Rectal smooth muscle tissue (tissue), 1 donor: ENCODE measurements around the gene KCTD6.

Source experiments
- H3K27ac ChIP-seq: one replicate; pipeline ENCODE4 v1.7.0; 2013; ENCODE audit warnings: low read depth, low read length, inconsistent platforms
- H3K27me3 ChIP-seq: one replicate; pipeline ENCODE4 v1.7.0; 2013; ENCODE audit warnings: low read length; ENCODE audit not compliant: control insufficient read depth, insufficient read depth
- H3K36me3 ChIP-seq: one replicate; pipeline ENCODE4 v1.7.0; 2013; ENCODE audit warnings: low read length; ENCODE audit not compliant: control insufficient read depth, insufficient read depth
- H3K4me1 ChIP-seq: one replicate; pipeline ENCODE4 v1.7.0; 2013; ENCODE audit warnings: low read length; ENCODE audit not compliant: control insufficient read depth, insufficient read depth
- H3K4me3 ChIP-seq: one replicate; pipeline ENCODE4 v1.7.0; 2013; ENCODE audit warnings: low read length
- H3K9ac ChIP-seq: one replicate; pipeline ENCODE4 v1.7.0; 2013; ENCODE audit warnings: low read length

Gene KCTD6

GRCh38 chr3:58473275-58473674 lies 18.6 kb upstream of the KCTD6 start:
- H3K27ac ChIP-seq = no peak overlapping the region
- H3K4me3 ChIP-seq = no peak overlapping the region
- no peak overlapping the region for H3K9ac ChIP-seq
- H3K4me1 ChIP-seq = no peaks in the 10 kb centered on the region
- no peaks in the 10 kb centered on the region for H3K36me3 ChIP-seq
- H3K27me3 ChIP-seq = no peaks in the 10 kb centered on the region

- H3K4me1 ChIP-seq = no peaks in the 10 kb centered on the region
Measured at GRCh38 chr3:58474348-58474911, 17.5 kb upstream of the KCTD6 start.

GRCh38 chr3:58474967-58475578 lies 16.8 kb upstream of the KCTD6 start:
- H3K36me3 ChIP-seq = no peaks in the 10 kb centered on the region
- H3K27me3 ChIP-seq = no peaks in the 10 kb centered on the region
- no peak overlapping the region for H3K9ac ChIP-seq
- no peak overlapping the region for H3K4me3 ChIP-seq
- no peak overlapping the region for H3K27ac ChIP-seq
- H3K4me1 ChIP-seq = no peaks in the 10 kb centered on the region

More at GRCh38 chr3:58474348-58474911, 17.5 kb upstream of the KCTD6 start:
- Histone ChIP-seq H3K4me3 (no peak overlapping the region), H3K27me3 (no peaks in the 10 kb centered on the region), H3K9ac (no peak overlapping the region), H3K36me3 (no peaks in the 10 kb centered on the region), H3K27ac (no peak overlapping the region)

GRCh38 chr3:58478781-58479180 lies 13.1 kb upstream of the KCTD6 start:
- H3K27me3 ChIP-seq = no peaks in the 10 kb centered on the region
- no peak overlapping the region for H3K4me3 ChIP-seq
- H3K27ac ChIP-seq = no peak overlapping the region
- H3K9ac ChIP-seq = no peak overlapping the region
- no peaks in the 10 kb centered on the region for H3K36me3 ChIP-seq
- H3K4me1 ChIP-seq = no peaks in the 10 kb centered on the region

- Histone ChIP-seq H3K27ac (no peak overlapping the region), H3K4me1 (no peaks in the 10 kb centered on the region), H3K27me3 (no peaks in the 10 kb centered on the region), H3K9ac (no peak overlapping the region), H3K4me3 (no peak overlapping the region), H3K36me3 (no peaks in the 10 kb centered on the region)
Measured at GRCh38 chr3:58480309-58480708, 11.6 kb upstream of the KCTD6 start.

- H3K36me3 ChIP-seq = no peaks in the 10 kb centered on the region
- no peaks in the 10 kb centered on the region for H3K27me3 ChIP-seq
- no peak overlapping the region for H3K27ac ChIP-seq
- no peak overlapping the region for H3K4me3 ChIP-seq
- no peak overlapping the region for H3K9ac ChIP-seq
- no peaks in the 10 kb centered on the region for H3K4me1 ChIP-seq
Measured at GRCh38 chr3:58482917-58483636, 8.8 kb upstream of the KCTD6 start.

- H3K4me1 ChIP-seq = no peaks in the 10 kb centered on the region
- H3K27ac ChIP-seq = no peak overlapping the region
- H3K27me3 ChIP-seq = no peaks in the 10 kb centered on the region
- no peak overlapping the region for H3K9ac ChIP-seq
- no peaks in the 10 kb centered on the region for H3K36me3 ChIP-seq
- no peak overlapping the region for H3K4me3 ChIP-seq
Measured at GRCh38 chr3:58484045-58484721, 7.7 kb upstream of the KCTD6 start.

GRCh38 chr3:58484722-58485069 lies 7.2 kb upstream of the KCTD6 start:
- Histone ChIP-seq H3K27ac (no peak overlapping the region), H3K4me1 (no peaks in the 10 kb centered on the region), H3K36me3 (no peaks in the 10 kb centered on the region), H3K27me3 (no peaks in the 10 kb centered on the region), H3K4me3 (no peak overlapping the region), H3K9ac (no peak overlapping the region)

- no peaks in the 10 kb centered on the region for H3K4me1 ChIP-seq
- no peak overlapping the region for H3K9ac ChIP-seq
- no peaks in the 10 kb centered on the region for H3K27me3 ChIP-seq
- H3K4me3 ChIP-seq = no peak overlapping the region
- no peak overlapping the region for H3K27ac ChIP-seq
- H3K36me3 ChIP-seq = no peaks in the 10 kb centered on the region
Measured at GRCh38 chr3:58485801-58486435, 6.0 kb upstream of the KCTD6 start.

GRCh38 chr3:58487140-58487886 lies 4.6 kb upstream of the KCTD6 start:
- Histone ChIP-seq H3K36me3 (no peaks in the 10 kb centered on the region), H3K4me1 (no peaks in the 10 kb centered on the region), H3K4me3 (no peak overlapping the region), H3K9ac (no peak overlapping the region), H3K27me3 (no peaks in the 10 kb centered on the region), H3K27ac (no peak overlapping the region)

GRCh38 chr3:58488967-58489366 lies 2.9 kb upstream of the KCTD6 start:
- no peaks in the 10 kb centered on the region for H3K36me3 ChIP-seq
- H3K27ac ChIP-seq = no peak overlapping the region
- no peak overlapping the region for H3K4me3 ChIP-seq
- H3K27me3 ChIP-seq = no peaks in the 10 kb centered on the region
- no peak overlapping the region for H3K9ac ChIP-seq
- H3K4me1 ChIP-seq = peaks cover 12% of the 10 kb centered on the region
